Subcutaneous abdominal adipose tissue (tissue), 5 donors: ENCODE measurements around the gene ARHGEF26.

Source experiments
- H3K27ac ChIP-seq: one replicate; pipeline ENCODE4 v1.7.0; 2013; ENCODE audit warnings: low read depth, mild to moderate bottlenecking, inconsistent platforms, low read length, moderate library complexity
- H3K27me3 ChIP-seq, 5 donors: one replicate each; pipeline ENCODE4 v1.7.0; 2013; ENCODE audit warnings: low read length in 5 of 5, inconsistent platforms in 1 of 5; ENCODE audit not compliant: control insufficient read depth in 5 of 5, insufficient read depth in 4 of 5
- H3K36me3 ChIP-seq, 5 donors: one replicate each; pipeline ENCODE4 v1.7.0; 2013; ENCODE audit warnings: low read length in 5 of 5; ENCODE audit not compliant: control insufficient read depth in 5 of 5, insufficient read depth in 5 of 5
- H3K4me1 ChIP-seq, 5 donors: one replicate each; pipeline ENCODE4 v1.7.0; 2013; ENCODE audit warnings: low read length in 5 of 5, mild to moderate bottlenecking in 3 of 5, moderate library complexity in 1 of 5; ENCODE audit not compliant: control insufficient read depth in 5 of 5, insufficient read depth in 5 of 5
- H3K4me3 ChIP-seq, 5 donors: one replicate each; pipeline ENCODE4 v1.7.0; 2013; ENCODE audit warnings: low read length in 5 of 5, low read depth in 1 of 5
- H3K9ac ChIP-seq, 5 donors: one replicate each; pipeline ENCODE4 v1.7.0; 2013; ENCODE audit warnings: low read length in 5 of 5, mild to moderate bottlenecking in 4 of 5, moderate library complexity in 3 of 5
- H3K9me3 ChIP-seq, 5 donors: one replicate each; pipeline ENCODE4 v1.7.0; 2013; ENCODE audit warnings: low read length in 5 of 5; ENCODE audit not compliant: control insufficient read depth in 5 of 5
- donor health status: healthy.
- donor health status: healthy.
- donor health status: healthy.
- donor health status: healthy.
- donor health status: healthy.

The ARHGEF26 gene

DNA sequence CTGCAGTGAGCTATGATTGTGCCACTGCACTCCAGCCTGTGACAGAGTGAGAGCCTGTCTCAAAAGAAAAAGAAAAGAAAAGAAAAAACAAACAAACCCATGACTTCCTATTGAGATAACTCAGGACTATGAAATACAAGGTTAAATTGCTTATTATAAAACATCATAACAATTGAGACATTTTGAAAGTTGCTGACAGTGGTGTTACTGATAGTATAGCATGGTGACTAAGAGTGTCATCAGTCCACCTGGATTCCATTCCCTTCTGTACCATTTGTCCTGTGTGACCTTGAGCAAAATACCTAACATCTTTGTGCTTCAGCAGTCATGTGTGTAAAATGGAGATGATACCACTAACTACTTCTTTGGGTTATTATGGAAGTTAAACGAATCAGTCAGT lies 49.1 kb downstream of the ARHGEF26 start:
- Histone ChIP-seq H3K27me3 (no peaks in the 10 kb centered on the region), H3K9me3 (no peaks in the 10 kb centered on the region), H3K9ac (no peak overlapping the region), H3K36me3 (no peaks in the 10 kb centered on the region), H3K27ac (no peak overlapping the region), H3K4me1 (no peaks in the 10 kb centered on the region), H3K4me3 (no peak overlapping the region)

DNA sequence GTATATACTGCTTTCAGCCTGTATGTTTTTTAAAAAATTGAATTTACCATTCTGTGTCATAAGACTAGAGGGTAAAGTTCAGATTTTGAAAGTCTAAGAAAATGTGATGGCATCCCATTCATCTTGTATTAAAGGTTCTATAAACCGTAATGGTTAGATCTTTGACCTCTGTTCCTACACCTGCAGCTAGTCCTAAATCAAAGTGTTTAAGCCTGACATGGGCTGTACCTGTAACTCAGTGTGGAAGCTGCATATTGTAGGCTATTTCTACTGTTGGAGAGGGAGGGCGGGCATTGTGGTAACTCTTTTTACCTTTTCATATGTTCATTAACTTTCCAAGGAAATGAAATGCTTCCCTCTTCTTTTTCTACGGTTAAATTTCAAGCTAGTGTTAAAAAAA lies 53.9 kb downstream of the ARHGEF26 start:
- Histone ChIP-seq H3K9ac (no peak overlapping the region), H3K27ac (no peak overlapping the region), H3K4me1 (no peaks in the 10 kb centered on the region)

DNA sequence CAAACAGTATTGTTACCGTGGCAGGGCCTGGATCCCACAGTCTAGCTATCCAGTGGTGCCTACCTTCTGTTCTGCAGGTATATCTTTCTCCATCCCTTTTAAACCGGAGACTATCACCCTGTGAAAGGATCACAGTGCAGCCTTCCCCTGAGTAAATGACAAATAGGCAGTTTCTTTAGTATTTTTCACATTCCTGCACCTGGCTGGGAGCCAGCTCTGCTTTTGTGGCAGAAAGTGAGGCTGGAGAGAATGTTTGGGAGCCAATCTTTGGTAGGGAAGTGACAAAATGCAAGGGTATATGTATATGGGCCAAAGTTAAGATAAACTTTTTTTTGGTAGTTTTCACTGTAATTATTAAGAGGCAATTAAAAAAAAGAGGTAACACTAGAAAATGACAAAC lies 54.8 kb downstream of the ARHGEF26 start:
- Histone ChIP-seq H3K9ac (no peak overlapping the region), H3K27ac (no peak overlapping the region)

More for the DNA sequence above, 53.9 kb downstream of the ARHGEF26 start:
- H3K36me3 ChIP-seq = no peaks in the 10 kb centered on the region
- H3K27me3 ChIP-seq = no peaks in the 10 kb centered on the region
- no peak overlapping the region for H3K4me3 ChIP-seq
- peaks cover 0 to 4% (median 0%) of the 10 kb centered on the region in 5 donors for H3K9me3 ChIP-seq

DNA sequence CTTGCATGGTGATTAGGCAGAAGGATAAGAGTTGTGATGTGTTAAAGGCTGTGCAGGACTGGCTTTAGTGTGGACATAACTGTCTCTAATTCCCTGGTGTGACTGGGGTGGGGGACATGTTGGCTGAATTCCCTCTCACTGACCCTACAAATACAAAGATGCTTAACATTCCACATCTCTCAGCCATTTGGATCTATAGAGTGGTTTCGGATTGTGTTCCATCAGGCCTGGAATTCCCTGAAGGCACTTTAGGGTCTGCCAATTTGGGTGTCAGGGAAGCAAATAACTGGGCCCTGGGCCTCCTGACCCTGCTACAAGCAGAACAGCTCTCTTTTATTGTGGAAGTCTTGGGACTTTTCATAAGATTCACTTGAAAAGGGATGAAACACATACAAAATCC lies 56.2 kb downstream of the ARHGEF26 start:
- H3K4me3 ChIP-seq = no peak overlapping the region
- no peak overlapping the region for H3K27ac ChIP-seq
- H3K27me3 ChIP-seq = no peaks in the 10 kb centered on the region
- H3K9me3 ChIP-seq = peaks cover 0 to 4% (median 0%) of the 10 kb centered on the region in 5 donors
- H3K36me3 ChIP-seq = no peaks in the 10 kb centered on the region
- no peak overlapping the region for H3K9ac ChIP-seq
- no peaks in the 10 kb centered on the region for H3K4me1 ChIP-seq

More for the DNA sequence above, 54.8 kb downstream of the ARHGEF26 start:
- no peaks in the 10 kb centered on the region for H3K27me3 ChIP-seq
- peaks cover 0 to 4% (median 0%) of the 10 kb centered on the region in 5 donors for H3K9me3 ChIP-seq
- H3K36me3 ChIP-seq = no peaks in the 10 kb centered on the region
- H3K4me1 ChIP-seq = no peaks in the 10 kb centered on the region
- no peak overlapping the region for H3K4me3 ChIP-seq

DNA sequence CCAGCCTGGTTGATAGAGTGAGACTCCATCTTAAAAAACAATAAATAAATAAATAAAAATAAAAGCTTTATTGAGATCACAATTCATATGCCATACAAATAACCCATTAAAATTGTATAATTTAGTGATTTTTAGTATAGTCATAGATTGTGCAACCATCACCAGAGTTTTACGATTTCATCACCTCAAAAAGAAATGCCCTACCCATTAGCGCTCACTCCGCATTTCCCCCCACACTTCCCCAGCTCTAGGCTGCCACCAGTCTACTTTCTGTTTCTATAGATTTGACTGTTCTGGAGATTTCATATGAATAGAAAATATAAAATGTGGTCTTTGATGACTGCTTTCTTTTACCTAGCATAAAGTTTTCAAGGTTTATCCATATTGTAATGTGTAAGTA lies 57.0 kb downstream of the ARHGEF26 start:
- Histone ChIP-seq H3K4me1 (no peaks in the 10 kb centered on the region), H3K27ac (no peak overlapping the region), H3K4me3 (no peak overlapping the region), H3K27me3 (no peaks in the 10 kb centered on the region), H3K9ac (no peak overlapping the region), H3K36me3 (no peaks in the 10 kb centered on the region), H3K9me3 (peaks cover 0 to 4% (median 0%) of the 10 kb centered on the region in 5 donors)

DNA sequence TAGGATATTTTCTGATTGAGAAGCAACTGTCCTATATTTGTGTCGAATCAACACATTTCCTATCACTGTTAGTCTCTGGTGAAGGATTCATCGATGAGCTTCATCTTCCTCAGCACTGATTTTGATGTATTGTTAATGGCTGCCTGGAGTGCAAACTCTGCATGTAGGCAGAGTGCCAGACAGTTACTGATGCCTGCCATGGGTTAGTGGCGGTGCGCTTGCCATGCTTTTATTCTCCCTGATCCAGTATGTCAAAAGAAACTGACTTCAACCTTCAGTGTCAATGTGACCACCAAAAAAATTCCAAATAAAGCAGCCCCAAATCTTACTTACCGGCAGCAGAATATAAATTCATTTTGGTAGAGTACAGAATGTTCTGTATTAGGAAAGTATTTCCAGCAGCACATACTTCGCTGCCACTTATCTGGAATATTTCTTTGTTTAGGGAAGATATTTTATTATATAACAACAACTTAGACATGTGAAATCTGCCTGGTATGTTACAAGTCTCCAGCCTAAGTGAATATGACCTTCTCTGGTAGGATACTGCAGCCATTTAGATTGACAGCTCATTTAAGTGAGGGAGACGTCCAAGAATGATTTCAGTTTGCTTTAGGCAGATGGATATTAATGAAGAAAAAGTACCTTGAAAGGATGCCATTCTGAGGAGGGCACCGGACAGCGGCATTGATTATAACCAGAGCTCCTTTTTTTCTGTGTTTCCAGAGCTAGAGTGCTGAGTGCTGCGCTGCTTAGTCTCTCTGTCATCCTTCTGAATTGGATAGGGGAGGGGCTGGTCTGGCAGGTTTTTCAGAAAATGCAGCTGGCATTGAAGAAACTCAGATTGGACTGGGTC lies 59.9 kb downstream of the ARHGEF26 start:
- H3K27me3 ChIP-seq = no peaks in the 10 kb centered on the region
- no peaks in the 10 kb centered on the region for H3K36me3 ChIP-seq
- no peaks in the 10 kb centered on the region for H3K4me1 ChIP-seq
- no peak overlapping the region for H3K27ac ChIP-seq
- H3K9me3 ChIP-seq = peaks cover 0 to 4% (median 0%) of the 10 kb centered on the region in 5 donors
- no peak overlapping the region for H3K9ac ChIP-seq
- H3K4me3 ChIP-seq = no peak overlapping the region

DNA sequence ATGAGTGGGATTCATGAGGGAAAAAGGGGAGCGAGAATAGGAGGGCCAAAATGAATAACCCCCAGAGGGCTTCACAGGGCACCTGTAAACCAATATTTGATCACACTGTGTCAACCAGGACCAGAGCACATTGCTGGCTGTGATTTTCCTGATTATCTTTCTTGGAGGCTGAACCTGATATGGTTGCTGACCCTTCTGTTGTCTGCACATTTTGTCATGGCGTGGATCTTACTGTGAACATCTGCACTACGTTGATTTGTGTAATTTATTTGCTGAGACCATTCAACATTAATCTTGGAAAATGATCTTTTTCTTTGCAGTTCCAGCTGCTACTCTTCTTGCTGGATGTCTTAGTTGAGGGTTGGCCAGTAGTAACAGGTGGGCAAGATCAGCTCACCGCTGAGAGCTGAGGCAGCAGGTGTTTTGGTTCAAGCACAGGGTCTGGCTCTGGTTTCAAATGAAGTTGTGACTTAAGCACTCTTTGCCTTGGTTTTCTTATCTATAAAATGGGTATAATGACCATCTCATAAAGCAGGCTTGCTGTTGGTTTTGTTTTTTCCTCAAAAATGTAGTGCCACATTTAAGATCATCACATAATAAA lies 61.2 kb downstream of the ARHGEF26 start:
- Histone ChIP-seq H3K27me3 (no peaks in the 10 kb centered on the region), H3K4me3 (no peak overlapping the region), H3K4me1 (no peaks in the 10 kb centered on the region), H3K9ac (no peak overlapping the region), H3K36me3 (no peaks in the 10 kb centered on the region), H3K27ac (no peak overlapping the region), H3K9me3 (peaks cover 0 to 4% (median 0%) of the 10 kb centered on the region in 5 donors)

DNA sequence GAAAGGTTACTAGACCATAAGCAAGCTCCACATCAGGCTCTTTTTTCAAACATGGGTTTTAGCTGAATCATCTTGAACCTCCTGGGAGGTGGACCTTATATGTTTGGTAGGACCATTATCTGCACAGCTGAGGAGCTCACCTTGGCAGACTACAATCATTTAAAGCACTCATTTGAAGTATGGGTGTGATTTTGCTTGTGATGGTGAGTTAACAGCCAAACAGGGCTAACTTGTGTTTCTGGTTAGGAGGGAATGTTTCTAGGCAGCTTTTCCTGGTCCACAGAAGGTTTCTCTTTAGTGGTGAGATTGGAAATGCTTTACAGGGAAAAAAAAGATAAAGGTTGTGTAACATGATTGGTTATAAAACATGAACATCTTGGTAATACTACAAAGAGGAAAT lies 61.8 kb downstream of the ARHGEF26 start:
- no peaks in the 10 kb centered on the region for H3K27me3 ChIP-seq
- peaks cover 0 to 4% (median 0%) of the 10 kb centered on the region in 5 donors for H3K9me3 ChIP-seq
- no peak overlapping the region for H3K27ac ChIP-seq
- H3K4me3 ChIP-seq = no peak overlapping the region
- peaks cover 0 to 5% (median 0%) of the 10 kb centered on the region in 5 donors for H3K36me3 ChIP-seq
- no peak overlapping the region for H3K9ac ChIP-seq
- no peaks in the 10 kb centered on the region for H3K4me1 ChIP-seq

DNA sequence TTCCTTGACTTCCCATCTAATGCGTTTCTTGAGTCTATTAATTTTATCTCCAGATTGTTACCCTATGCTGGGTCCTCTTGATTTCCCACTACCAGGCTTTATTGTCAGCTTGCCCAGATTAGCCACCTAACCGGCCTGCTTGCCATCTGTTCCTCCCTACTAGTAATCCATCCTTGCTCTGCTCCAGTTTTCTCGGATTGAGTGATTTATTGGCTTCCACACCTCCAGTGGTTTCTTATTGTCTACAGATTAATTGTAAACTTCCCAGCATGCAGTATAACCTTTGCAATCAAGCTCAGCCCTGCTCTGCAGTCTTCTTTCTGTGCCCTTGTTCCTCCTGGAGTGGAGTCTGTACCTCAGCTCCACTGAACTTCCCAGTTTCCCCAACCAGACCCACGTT lies 63.4 kb downstream of the ARHGEF26 start:
- no peak overlapping the region for H3K9ac ChIP-seq
- no peak overlapping the region for H3K4me3 ChIP-seq
- H3K36me3 ChIP-seq = peaks cover 0 to 8% (median 0%) of the 10 kb centered on the region in 5 donors
- H3K27me3 ChIP-seq = no peaks in the 10 kb centered on the region
- no peaks in the 10 kb centered on the region for H3K9me3 ChIP-seq
- no peak overlapping the region for H3K27ac ChIP-seq
- H3K4me1 ChIP-seq = no peaks in the 10 kb centered on the region

DNA sequence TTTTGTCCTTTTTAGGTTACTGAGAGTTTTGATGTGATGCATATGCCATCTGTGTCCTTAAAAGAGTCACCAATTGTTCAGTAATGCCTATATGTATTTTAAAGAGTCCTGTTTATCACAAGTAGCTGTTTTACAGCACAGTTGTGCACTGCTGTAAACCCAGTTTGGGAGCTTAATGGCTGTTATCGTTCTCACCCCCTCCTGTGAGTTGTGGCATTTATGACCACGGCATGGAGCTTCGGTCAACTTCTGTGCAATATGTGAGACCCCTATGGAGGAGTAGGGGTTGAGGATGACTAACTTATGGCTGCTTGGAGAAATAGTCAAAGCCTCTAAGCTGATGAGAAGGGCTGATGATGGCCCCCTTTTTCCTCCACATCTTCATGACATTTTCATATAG lies 67.2 kb downstream of the ARHGEF26 start:
- no peaks in the 10 kb centered on the region for H3K27me3 ChIP-seq

More for the DNA sequence above, 67.2 kb downstream of the ARHGEF26 start:
- no peaks in the 10 kb centered on the region for H3K4me1 ChIP-seq
- no peak overlapping the region for H3K27ac ChIP-seq
- H3K4me3 ChIP-seq = no peak overlapping the region
- H3K36me3 ChIP-seq = peaks cover 0 to 12% (median 3%) of the 10 kb centered on the region in 5 donors
- H3K9ac ChIP-seq = no peak overlapping the region
- no peaks in the 10 kb centered on the region for H3K9me3 ChIP-seq
